Dermis blood vessel endothelial cell (primary cell): ENCODE data around the gene C11orf16. TPM values are rescaled to one million over a fixed set of nuclear protein-coding genes. Genes with fewer than 3 reads are reported as not detected.
"Not testable (repeated sequence)": the region's sequence is repeated elsewhere in the genome, so short reads cannot be mapped to it uniquely, and the experiment has no call there.

Experiments
- DNase-seq: peaks from one replicate; pipeline ENCODE4 v3.0.0; 2010
- total RNA-seq: library from RNA; depleted of rRNA; stranded (reverse); fragments of >200 nt; gene quantifications from 2 replicates; pipeline ENCODE4 v1.2.3, GENCODE V29; 2014

Gene C11orf16
- total RNA-seq: not detected in 2 replicates

GRCh38 chr11:8932564-8933180 lies at the start of gene C11orf16:
Gene C11orf16, minus strand, starts transcription at chr11:8932947. Its CDS starts 639 bp downstream, at chr11:8932308.
- no peak for DNase-seq

- no peak for DNase-seq
These were observed 47.7 kb upstream of the C11orf16 start for GRCh38 chr11:8980485-8980884.

GRCh38 chr11:8979365-8979764 lies 46.6 kb upstream of the C11orf16 start:
- DNase-seq: not testable (repeated sequence)

- DNase-seq: no peak
These were observed 40.4 kb upstream of the C11orf16 start for GRCh38 chr11:8973121-8973520.

GRCh38 chr11:8971924-8972316 lies 39.2 kb upstream of the C11orf16 start:
- no peak for DNase-seq

GRCh38 chr11:8971196-8971923 lies 38.6 kb upstream of the C11orf16 start:
- no peak for DNase-seq

- DNase-seq: no peak
These were observed 34.4 kb upstream of the C11orf16 start for GRCh38 chr11:8967184-8967583.

- peak; percentile 90 for DNase-seq
These were observed 31.9 kb upstream of the C11orf16 start, which contains the start of gene TMEM9B for GRCh38 chr11:8964324-8965320. Gene TMEM9B, minus strand, starts transcription at chr11:8964442. Its CDS starts 129 bp downstream, at chr11:8964313.

GRCh38 chr11:8963569-8964323 lies 31.0 kb upstream of the C11orf16 start:
- DNase-seq: peak; percentile 75

- DNase-seq: no peak
These were observed 30.1 kb upstream of the C11orf16 start for GRCh38 chr11:8962841-8963240.

- DNase-seq: no peak
These were observed 28.7 kb upstream of the C11orf16 start for GRCh38 chr11:8961401-8961800.

GRCh38 chr11:8959546-8960166 lies 26.9 kb upstream of the C11orf16 start:
- DNase-seq: peak; percentile 89

- no peak for DNase-seq
These were observed 24.1 kb upstream of the C11orf16 start for GRCh38 chr11:8956860-8957259.

- no peak for DNase-seq
These were observed 16.1 kb upstream of the C11orf16 start for GRCh38 chr11:8948886-8949285.

- DNase-seq: no peak
These were observed 14.6 kb upstream of the C11orf16 start for GRCh38 chr11:8947230-8947943.

- no peak for DNase-seq
These were observed 9.8 kb upstream of the C11orf16 start, which contains the start of gene ASCL3 for GRCh38 chr11:8942518-8943066. Gene ASCL3, minus strand, starts transcription at chr11:8943016. Its CDS starts 4,855 bp downstream, at chr11:8938161.

GRCh38 chr11:8941341-8942103 lies 8.8 kb upstream of the C11orf16 start:
- no peak for DNase-seq

- no peak for DNase-seq
These were observed 4.9 kb upstream of the C11orf16 start for GRCh38 chr11:8937659-8938058.

GRCh38 chr11:8937159-8937558 lies 4.4 kb upstream of the C11orf16 start:
- no peak for DNase-seq

- not testable (repeated sequence) for DNase-seq
These were observed 3.0 kb upstream of the C11orf16 start for GRCh38 chr11:8935789-8936188.
